Prostate gland (tissue), 2 donors: Measurements from ENCODE around the gene ADAP1.

Experiments
- POLR2A ChIP-seq: fragments of 450-650 bp; IDR thresholded peaks from one replicate; pipeline ENCODE4 v1.6.1; 2016; ENCODE audit warnings: antibody characterized with exemption, mild to moderate bottlenecking
- POLR2AphosphoS5 ChIP-seq: sonication (generic); formaldehyde crosslinking; IDR thresholded peaks from one replicate; pipeline ENCODE4 v1.6.1; 2017; ENCODE audit warnings: antibody characterized with exemption
- TF ChIP-seq, protein P1 (sequence below), 4 experiments: fragments of 200-600 bp in 2 of 4; fragments of 450-650 bp in 2 of 4; sonication (generic) in 2 of 4; IDR thresholded peaks; 1 replicate in 3 of 4; 2 replicates in 1 of 4; pipeline ENCODE4 v1.5.1; 2016 to 2019; ENCODE audit warnings: antibody characterized with exemption in 4 of 4, mild to moderate bottlenecking in 2 of 4, moderate library complexity in 2 of 4

- TF ChIP-seq, protein P1, sequence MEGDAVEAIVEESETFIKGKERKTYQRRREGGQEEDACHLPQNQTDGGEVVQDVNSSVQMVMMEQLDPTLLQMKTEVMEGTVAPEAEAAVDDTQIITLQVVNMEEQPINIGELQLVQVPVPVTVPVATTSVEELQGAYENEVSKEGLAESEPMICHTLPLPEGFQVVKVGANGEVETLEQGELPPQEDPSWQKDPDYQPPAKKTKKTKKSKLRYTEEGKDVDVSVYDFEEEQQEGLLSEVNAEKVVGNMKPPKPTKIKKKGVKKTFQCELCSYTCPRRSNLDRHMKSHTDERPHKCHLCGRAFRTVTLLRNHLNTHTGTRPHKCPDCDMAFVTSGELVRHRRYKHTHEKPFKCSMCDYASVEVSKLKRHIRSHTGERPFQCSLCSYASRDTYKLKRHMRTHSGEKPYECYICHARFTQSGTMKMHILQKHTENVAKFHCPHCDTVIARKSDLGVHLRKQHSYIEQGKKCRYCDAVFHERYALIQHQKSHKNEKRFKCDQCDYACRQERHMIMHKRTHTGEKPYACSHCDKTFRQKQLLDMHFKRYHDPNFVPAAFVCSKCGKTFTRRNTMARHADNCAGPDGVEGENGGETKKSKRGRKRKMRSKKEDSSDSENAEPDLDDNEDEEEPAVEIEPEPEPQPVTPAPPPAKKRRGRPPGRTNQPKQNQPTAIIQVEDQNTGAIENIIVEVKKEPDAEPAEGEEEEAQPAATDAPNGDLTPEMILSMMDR (IDR thresholded peaks at IDR 0.05) = no peak
- TF ChIP-seq POLR2A = no peak
- TF ChIP-seq POLR2AphosphoS5 = no peak
These were observed 44.0 kb downstream of the ADAP1 start for GRCh38 chr7:910441-910861.
